Kidney (tissue), 14 donors: ENCODE results near the gene IFI30. TPM values are rescaled to one million over a fixed set of nuclear protein-coding genes. Genes with fewer than 3 reads are reported as not detected.

ENCODE experiments used
- DNase-seq, 5 donors: peaks; one replicate each; pipeline ENCODE4 v3.0.0-alpha.2; 2013 to 2020
- FAIRE-seq: peaks from 2 replicates; lab custom pipeline; 2012; peaks lifted over from hg19 to GRCh38; lab: Jason Lieb, UNC
- H3K27ac ChIP-seq, 2 donors: one replicate each; pipeline ENCODE4 v1.7.0; 2013; ENCODE audit warnings: low read depth in 2 of 2, low read length in 2 of 2, inconsistent platforms in 1 of 2
- H3K27me3 ChIP-seq: one replicate; pipeline ENCODE4 v1.7.1; 2013; ENCODE audit warnings: low read length, inconsistent platforms; ENCODE audit not compliant: control insufficient read depth, insufficient read depth
- H3K36me3 ChIP-seq, 3 donors: one replicate each; pipeline versions ENCODE4 v1.7.0 to v1.7.1; 2013; ENCODE audit warnings: low read length in 3 of 3, control low read depth in 1 of 3, inconsistent platforms in 1 of 3; ENCODE audit not compliant: insufficient read depth in 3 of 3, control insufficient read depth in 2 of 3
- H3K4me1 ChIP-seq, 3 donors: one replicate each; pipeline versions ENCODE4 v1.7.0 to v1.7.1; 2013; ENCODE audit warnings: low read length in 3 of 3, inconsistent platforms in 1 of 3, low read depth in 1 of 3; ENCODE audit not compliant: control insufficient read depth in 2 of 3, insufficient read depth in 2 of 3
- H3K4me3 ChIP-seq, 3 donors: one replicate each; pipeline versions ENCODE4 v1.7.0 to v1.8.1; 2013; ENCODE audit warnings: low read length in 3 of 3, control low read depth in 1 of 3, inconsistent platforms in 1 of 3
- H3K9ac ChIP-seq, 3 donors: one replicate each; pipeline versions ENCODE4 v1.7.0 to v1.7.1; 2013; ENCODE audit warnings: low read length in 3 of 3, control low read depth in 1 of 3, inconsistent platforms in 1 of 3
- H3K9me3 ChIP-seq, 3 donors: one replicate each; pipeline versions ENCODE4 v1.7.0 to v1.7.1; 2013; ENCODE audit warnings: low read length in 3 of 3, control low read depth in 1 of 3, inconsistent platforms in 1 of 3; ENCODE audit not compliant: control insufficient read depth in 2 of 3, insufficient read depth in 1 of 3
- intact Hi-C: fragments of 100-400 bp; cut with DNase I; formaldehyde crosslinking; loops from one replicate; pipeline ENCODE4 v1.11.1; 2022
- polyA plus RNA-seq: library from polyadenylated mRNA; stranded (reverse); fragments of 350-450 nt; fragmentation: Illumina TruSeq; extraction: RNeasy Lipid Tissue Mini Kit (QIAGEN cat#74804); gene quantifications from one replicate; pipeline ENCODE4 v1.2.3, GENCODE V29; 2014; ENCODE audit warnings: low read depth, low replicate concordance; ENCODE audit not compliant: insufficient read depth
- total RNA-seq: library from RNA; stranded (reverse); fragmentation: NEBNext Ultra II Directional; extraction: Animal tissue kit (Norgen Biotek cat#: 25700); gene quantifications from one replicate; pipeline ENCODE4 v1.2.1, GENCODE V29; 2021
- TF ChIP-seq, protein P1 (sequence below): IDR thresholded peaks from 3 replicates; pipeline ENCODE4 v1.5.1; 2012; ENCODE audit warnings: mild to moderate bottlenecking, moderate library complexity, borderline replicate concordance; ENCODE audit not compliant: insufficient read depth; ENCODE audit errors: extremely low read depth
- donor health status: control.
- donor health status: control.
- donor health status: control.
- donor health status: control.
- donor health status: control.
- donor health status: DM: yes; HTN: yes; CAD: no.
- donor health status: Normal renal cell carcinoma (clear cell type).

Gene IFI30
- total and polyA plus RNA-seq, 2 donors from 2014 or later, result 109 to 173 TPM

DNA sequence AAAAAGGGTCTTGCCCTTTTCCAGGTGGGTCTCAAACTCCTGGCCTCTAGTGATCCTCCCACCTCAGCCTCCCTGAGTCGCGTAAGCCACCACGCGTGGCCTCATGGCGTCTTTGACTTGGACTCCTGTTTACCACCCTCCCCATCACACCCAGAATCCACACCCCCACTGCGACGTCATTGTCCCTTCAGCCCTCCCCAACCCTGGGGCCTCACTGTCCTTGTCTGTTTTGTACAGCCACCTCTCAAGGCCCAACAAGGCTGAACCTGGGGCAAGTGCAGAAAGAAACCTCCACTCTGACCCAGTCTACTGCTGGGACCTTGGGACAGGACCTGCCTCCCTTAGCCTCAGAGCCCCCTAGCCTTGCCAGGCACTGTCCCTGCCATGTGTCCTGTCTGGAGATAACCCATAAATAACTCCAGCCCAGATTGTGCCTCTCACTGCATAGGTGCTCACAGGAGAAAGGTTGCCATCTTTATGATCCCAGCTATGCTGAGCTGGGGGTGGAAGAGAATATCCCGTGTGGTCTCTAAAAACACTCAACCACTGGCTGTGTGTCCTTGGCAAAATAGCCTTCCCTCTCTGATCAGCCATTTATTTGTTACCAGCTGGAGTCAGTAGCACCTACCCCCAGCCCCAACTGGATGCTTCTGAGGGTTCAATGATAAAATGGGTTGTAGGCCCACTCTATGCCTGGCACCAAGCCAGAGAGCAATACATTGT is 1.8 kb upstream of the IFI30 start:
- Histone ChIP-seq H3K27ac (no peak overlapping the region), H3K27me3 (no peaks in the 10 kb centered on the region), H3K4me3 (no peak overlapping the region), H3K4me1 (peaks cover 0 to 5% (median 4%) of the 10 kb centered on the region in 3 donors), H3K9me3 (no peaks in the 10 kb centered on the region), H3K9ac (no peak overlapping the region), H3K36me3 (peaks cover 0 to 9% (median 2%) of the 10 kb centered on the region in 3 donors)
- DNase-seq, result no peak
- TF ChIP-seq, protein P1, sequence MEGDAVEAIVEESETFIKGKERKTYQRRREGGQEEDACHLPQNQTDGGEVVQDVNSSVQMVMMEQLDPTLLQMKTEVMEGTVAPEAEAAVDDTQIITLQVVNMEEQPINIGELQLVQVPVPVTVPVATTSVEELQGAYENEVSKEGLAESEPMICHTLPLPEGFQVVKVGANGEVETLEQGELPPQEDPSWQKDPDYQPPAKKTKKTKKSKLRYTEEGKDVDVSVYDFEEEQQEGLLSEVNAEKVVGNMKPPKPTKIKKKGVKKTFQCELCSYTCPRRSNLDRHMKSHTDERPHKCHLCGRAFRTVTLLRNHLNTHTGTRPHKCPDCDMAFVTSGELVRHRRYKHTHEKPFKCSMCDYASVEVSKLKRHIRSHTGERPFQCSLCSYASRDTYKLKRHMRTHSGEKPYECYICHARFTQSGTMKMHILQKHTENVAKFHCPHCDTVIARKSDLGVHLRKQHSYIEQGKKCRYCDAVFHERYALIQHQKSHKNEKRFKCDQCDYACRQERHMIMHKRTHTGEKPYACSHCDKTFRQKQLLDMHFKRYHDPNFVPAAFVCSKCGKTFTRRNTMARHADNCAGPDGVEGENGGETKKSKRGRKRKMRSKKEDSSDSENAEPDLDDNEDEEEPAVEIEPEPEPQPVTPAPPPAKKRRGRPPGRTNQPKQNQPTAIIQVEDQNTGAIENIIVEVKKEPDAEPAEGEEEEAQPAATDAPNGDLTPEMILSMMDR, result no peak
- FAIRE-seq, result no peak
- intact Hi-C loops, result no loop called here

DNA sequence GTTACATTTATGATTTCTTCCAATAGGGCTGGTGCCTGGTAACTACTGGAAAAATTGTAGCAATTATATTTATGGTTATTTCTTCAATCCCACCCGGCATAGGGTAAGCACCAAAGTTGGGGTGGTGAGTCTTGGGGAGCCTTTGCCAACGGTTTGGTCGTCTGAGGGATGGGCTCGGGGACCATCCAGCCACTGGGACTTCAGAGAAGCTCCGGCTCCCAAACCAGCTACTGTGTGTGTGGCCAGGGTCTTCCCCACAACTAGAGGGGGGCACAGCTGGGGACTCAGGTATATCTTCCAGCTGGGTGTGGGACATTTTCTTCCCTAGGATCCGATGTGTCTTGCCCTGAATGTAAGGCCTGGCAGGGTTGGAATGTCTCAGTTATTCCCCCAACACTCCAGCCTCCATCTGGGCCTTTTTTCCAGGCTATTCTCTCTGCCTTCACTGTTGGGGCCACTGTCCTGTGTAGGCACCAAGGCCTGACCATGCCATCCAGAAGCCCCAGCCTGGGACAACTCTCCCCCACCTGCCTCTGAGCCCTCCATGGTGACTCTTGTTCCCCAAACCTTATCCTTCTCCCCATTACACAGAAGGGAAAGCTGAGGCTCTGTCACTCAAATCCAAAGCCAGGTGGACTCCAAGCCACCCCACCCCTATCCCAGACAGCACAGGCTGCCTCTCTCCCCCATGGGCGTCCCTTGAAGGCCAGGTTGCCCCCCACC is 1.1 kb upstream of the IFI30 start:
- Histone ChIP-seq H3K27me3 (no peaks in the 10 kb centered on the region), H3K27ac (peak overlapping the region; percentile 50 to 82), H3K4me3 (no peak overlapping the region), H3K9me3 (no peaks in the 10 kb centered on the region), H3K9ac (no peak overlapping the region), H3K36me3 (peaks cover 0 to 3% (median 0%) of the 10 kb centered on the region in 3 donors), H3K4me1 (peaks cover 0 to 5% (median 4%) of the 10 kb centered on the region in 3 donors)
- no peak for FAIRE-seq
- intact Hi-C loops, result no loop called here
- no peak for DNase-seq
- TF ChIP-seq, protein P1, result no peak

DNA sequence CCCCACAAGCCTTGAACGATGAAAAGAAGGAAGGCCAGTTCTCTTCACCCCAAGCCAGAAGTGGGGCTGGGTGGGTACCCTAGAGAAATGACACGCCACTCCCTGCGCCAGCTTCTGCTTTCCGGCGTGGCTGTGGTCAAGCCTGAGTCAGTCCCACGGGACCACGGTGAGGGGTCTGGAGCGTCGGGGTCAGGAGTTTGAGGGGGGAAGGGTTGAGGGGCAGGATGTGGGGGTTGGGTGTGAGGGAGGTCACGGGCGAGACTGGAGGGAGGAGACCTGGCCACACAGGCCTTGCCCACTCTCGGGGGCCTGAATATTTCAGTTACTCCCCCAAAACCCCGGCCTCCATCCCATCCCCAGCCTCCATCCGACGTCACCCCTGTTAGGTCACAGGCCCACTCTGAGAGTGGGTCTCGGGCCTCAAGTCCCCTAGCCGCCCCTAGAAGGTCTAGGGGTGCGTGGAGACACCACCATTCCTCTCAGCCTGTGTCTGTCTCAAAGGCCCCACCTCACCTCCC is 500 bp upstream of the IFI30 start:
- peaks cover 0 to 5% (median 4%) of the 10 kb centered on the region in 3 donors for H3K4me1 ChIP-seq
- H3K36me3 ChIP-seq, result peaks cover 0 to 3% (median 0%) of the 10 kb centered on the region in 3 donors
- TF ChIP-seq, protein P1, result no peak
- no peak for FAIRE-seq
- peak overlapping the region; percentile 50 to 82 for H3K27ac ChIP-seq
- peak overlapping the region in 1 of 3 donors; percentile 17 for H3K9ac ChIP-seq
- no peaks in the 10 kb centered on the region for H3K27me3 ChIP-seq
- DNase-seq, result peak in 1 of 5 donors; percentile 87
- no peaks in the 10 kb centered on the region for H3K9me3 ChIP-seq
- peak overlapping the region in 1 of 3 donors; percentile 57 for H3K4me3 ChIP-seq
- intact Hi-C loops, result no loop called here
